Measurements from ENCODE around the gene KRTAP10-7.

DNA sequence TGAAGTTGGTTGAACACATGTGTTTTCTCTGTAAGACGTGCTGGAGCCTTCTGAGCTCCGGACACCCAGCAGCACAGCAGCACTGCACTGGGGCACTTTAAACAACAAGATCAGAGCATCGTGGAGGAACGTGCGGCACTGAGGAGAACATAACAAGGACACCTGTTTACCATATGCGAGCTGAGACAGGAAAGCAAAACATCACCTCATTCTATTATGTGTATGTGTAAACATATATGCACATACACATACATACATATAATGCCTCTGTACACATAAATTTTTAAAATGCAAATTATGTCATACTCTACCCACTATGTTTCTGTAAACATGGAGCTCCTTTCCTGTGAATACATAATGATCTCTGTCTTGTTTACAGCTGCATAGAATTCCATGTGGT is 4.9 kb upstream of the KRTAP10-7 start:
- no peak for TF ChIP-seq CTCF (IDR thresholded peaks at IDR 0.05; ENCODE audit: insufficient read depth, low read length, poor library complexity, severe bottlenecking)
- no peak for TF ChIP-seq EZH2phosphoT487 (conservative IDR thresholded peaks at IDR 0.05; ENCODE audit: low read length)
